IPS-NIHi11 (cell line): ENCODE results near the gene NAP1L4.

ENCODE experiments used
- DNase-seq: peaks from one replicate; pipeline ENCODE4 v3.0.0; 2012; ENCODE audit warnings: mixed read lengths, low spot score

NAP1L4 gene

DNA sequence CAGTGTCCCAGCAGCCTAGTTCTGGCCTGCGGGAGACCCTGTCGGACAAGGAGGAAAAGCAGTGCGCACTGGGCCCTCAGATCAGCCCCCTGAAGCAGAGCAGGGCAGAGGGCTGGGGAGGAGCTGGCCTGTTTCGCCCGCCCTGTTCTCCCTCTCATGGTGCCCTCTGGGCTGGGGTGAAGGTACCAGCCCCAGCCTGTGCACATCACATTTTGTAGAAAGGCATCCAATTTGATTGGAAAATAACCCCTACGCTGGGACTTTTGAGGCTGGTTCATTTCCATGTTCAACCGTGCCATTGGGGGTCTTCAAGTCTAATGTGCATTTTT is 832 bp upstream of the NAP1L4 start:
- DNase-seq, result no peak

DNA sequence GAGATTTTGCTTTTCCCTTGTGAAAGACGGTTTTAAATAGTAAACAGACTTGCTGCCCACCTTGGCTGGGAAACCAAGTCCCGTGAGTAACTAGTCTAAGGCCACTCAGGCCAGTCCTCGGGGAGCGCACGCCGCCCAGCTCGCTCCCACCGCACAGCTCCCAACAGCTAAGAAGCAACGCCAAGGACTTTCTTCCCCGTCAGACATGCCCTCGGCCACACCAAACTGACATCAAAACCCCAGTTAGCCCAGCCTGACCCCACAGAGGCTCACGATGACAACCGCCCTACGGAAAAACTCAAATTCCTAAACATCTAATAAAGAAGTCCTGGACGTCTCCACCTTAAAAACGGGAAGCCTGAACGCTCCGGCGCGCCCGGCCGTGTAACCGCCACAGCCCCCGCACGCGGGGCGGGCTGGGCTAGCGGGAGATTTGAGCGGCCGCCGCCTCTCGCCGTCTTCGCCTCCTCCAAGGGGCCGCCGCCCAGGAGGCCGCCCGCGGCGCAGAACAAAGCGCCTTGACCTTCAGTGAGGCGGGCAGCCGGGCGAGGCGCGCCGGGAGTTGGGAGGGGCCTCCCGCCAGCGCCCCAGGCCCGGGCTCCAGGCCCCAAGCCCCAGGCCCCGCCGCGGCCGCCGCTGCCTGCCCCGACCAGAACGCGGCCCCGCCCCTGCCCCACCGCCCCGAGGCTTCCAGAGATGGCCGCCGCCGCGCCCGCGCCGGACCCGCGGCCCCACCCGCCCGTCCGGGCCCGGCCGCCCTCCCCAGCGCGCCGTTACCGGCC is 486 bp downstream of the NAP1L4 start:
- peak; percentile 84 for DNase-seq

DNA sequence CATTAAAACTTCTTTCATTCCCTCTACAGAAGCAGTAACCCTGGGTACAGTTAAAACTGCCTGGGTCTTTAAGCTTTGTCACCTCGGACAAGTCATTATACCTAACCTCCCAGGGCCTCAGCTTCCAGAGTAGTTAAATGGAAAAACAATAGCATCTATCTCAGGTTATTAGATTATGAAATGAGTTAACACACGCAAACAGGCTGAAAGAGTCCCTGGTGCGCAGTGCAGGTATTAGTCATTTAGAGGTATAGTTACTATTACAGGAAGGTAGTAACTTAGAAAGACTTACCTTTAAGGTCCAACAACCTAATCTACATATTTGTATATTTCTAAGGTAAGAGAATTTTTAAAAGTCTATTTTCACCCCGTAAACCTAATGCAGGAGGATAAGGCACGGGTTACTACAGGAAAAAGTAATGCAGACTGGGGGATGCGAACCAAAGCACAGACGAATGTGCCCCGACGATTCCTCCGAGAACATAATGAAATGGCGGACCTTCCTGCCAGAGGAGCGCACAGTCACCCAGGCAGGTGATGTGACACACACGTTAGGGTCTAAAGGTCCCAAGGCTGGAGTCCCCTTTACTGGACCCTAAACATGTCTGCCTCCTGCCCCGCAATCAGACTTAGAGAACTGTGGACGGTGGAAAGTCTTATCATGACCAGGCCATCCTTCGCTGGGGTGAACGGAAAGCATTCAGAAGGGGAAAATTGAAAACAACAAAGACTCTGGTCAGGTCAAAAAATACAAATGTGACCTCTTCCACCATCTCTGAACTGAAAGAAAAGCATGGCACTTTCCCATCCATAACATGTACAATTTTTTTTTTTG is 1.3 kb downstream of the NAP1L4 start:
- no peak for DNase-seq

DNA sequence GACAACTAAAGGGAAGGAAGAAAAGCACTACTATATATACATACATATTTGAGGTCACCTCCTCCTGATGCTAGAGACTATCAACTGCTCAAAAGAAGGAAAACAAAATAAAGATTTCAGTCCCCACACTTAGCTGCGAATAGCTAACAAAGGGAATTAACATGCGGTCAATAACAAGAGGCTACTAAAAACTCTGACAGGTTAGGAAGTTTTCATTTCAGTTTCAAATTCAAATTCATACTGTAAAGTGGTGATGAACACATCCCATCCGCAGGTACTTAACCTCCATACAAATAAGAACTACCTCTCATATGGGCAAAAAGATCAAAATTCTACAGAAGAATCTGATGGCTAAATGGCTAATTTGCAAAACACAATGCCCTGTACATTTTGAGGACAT is 2.6 kb downstream of the NAP1L4 start:
- DNase-seq, result no peak

DNA sequence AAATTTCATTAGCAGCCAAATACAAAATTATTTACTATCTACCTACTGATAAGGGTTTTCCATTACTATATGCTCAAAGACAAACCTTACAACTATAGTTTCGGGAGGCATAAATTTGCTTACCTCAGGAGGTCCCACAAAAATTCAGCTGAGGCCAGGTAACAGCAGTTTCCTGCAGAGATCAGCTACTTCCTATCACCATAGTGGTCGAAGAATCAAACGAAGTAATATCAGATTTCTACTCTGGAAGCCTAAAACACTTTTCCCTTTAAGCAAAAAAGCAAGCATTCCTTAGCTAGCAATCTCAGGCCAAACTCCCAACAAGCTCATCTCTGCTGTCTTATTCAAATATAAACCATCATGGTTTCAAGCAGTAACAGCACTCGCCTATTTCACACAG is 3.1 kb downstream of the NAP1L4 start:
- no peak for DNase-seq

DNA sequence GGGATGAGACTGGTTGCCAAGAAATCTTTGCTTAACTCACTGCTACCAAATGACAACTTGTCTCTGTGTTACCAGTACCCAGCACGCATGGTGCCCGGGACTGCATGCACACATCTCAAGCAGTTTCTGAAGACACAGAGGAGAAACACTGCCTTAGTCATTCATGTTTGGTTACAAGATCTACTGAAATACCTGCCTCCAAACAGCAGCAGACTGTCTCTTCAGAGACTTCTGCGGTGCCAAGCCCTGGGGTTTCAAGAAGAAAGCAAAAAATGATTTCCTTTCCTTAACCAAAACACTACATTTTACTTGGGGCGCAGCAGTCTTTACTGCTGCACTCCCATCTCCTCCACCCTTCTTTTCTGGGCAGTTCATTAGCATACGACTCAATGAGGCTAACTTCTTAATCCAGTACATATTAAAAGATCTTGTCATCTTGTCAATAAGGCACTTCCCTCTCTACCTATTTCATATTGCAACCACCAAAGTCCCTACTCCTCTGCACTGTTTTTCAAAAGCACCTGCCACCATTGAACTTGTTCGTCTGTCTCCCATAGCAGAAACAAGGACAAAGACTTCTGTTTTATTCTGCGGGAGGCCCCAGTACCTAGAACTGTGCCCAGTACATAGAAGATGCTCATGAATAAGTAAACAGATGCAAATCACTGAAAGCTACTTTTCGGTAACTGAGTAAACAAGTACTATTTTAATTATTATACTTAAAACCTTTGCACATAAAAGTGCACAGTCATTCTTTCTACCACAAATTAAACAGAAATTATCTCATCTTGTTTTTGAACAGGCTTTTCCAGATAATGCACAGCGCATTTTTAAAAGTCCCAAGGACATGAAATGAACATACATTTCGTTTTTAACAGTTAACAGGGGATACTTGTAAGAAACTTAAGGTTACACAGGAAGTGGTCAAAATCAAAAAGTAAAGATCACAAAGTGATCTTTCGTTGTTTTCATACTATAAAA is 4.0 kb downstream of the NAP1L4 start:
- no peak for DNase-seq

DNA sequence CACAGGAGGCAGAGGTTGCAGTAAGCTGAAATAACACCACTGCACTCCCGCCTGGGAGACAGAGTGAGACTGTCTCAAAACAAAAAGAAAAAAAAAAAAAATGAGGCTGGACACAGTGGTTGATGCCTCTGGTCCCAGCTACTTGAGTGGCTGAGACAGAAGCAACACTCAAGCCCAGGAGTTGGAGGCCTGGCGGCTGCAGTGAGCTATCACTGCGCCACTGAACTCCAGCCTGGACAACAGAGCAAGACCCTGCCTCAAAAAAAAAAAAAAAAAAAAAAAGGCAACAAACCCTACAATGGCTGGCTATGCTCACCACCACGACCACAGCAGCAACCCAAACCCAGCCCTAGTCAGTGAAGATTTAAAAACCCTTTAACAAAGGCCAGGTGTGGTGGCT is 8.2 kb downstream of the NAP1L4 start:
- no peak for DNase-seq

DNA sequence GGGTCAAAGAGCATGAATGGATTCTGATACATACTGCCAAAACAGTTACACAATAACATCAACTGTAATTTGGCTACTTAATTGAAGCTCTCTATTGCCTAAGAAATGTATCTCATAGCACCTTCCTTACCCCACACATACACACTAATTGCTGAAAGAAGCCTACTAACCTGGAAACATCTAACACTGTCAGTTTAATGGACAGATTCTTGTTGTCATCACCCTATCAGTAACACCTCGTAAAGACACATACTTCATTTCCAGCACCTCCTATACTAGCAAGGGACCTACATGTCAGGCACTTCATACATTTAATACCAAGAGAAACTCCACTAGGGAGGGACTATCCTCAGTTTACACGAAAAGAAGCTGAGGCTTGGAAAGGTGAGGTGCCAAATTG is 9.9 kb downstream of the NAP1L4 start:
- no peak for DNase-seq

DNA sequence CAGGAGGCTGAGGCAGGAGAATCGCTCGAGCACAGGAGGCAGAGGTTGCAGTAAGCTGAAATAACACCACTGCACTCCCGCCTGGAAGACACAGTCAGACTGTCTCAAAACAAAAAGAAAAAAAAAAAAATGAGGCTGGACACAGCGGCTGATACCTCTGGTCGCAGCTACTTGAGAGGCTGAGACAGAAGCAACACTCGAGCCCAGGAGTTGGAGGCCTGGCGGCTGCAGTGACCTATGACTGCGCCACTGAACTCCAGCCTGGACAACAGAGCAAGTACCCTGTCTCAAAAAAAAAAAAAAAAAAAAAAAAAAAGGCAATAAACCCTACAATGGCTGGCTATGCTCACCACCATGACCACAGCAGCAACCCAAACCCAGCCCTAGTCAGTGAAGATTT is 11.0 kb downstream of the NAP1L4 start:
- DNase-seq, result no peak

DNA sequence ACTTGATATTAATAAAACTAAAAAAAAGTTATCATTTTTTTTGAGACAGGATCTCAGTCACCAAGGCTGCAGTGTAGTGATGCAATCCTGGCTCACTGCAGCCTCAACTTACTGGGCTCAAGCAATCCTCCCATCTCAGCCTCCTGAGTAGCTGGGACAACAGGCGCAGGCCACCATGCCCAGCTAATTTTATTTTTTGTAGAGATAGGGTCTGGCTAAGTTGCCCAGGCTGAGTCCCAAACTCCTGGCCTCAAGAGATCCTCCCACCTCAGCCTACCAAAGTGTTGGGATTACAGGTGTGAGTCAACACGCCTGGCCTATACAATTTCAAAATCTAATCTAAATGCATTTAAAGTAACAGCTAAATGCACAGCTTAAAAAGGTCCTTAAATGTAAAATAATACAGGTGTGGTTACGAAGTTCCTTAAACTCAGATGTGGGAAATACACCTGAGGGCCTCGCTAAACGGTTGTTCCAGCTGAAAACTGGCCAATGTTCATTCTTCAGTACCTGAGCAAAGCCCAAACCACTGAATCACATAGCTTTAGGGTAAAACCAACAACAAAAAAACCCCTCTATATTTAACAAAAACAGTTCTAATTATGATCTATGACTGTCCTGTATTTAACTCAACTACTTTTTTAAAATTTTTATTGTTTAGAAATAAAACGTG is 11.8 kb downstream of the NAP1L4 start:
- no peak for DNase-seq

DNA sequence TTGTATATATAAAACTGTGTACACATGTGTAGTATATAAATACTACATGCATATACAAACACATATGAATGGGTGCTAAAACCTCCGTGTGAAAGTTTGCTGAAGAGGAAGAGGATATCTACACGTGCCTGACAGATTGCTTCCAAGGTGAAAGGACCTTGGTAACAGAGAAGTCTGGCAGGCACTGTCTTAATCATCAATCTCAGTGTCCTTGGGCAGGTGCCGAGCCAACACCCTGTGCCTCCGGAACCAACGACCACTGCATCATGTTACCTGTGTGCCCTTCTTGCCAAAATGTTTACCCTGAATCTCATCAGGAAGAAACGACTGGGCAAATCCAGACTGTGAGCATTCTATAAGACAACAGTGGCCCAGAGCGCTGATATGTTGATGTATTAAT is 15.0 kb downstream of the NAP1L4 start:
- no peak for DNase-seq

DNA sequence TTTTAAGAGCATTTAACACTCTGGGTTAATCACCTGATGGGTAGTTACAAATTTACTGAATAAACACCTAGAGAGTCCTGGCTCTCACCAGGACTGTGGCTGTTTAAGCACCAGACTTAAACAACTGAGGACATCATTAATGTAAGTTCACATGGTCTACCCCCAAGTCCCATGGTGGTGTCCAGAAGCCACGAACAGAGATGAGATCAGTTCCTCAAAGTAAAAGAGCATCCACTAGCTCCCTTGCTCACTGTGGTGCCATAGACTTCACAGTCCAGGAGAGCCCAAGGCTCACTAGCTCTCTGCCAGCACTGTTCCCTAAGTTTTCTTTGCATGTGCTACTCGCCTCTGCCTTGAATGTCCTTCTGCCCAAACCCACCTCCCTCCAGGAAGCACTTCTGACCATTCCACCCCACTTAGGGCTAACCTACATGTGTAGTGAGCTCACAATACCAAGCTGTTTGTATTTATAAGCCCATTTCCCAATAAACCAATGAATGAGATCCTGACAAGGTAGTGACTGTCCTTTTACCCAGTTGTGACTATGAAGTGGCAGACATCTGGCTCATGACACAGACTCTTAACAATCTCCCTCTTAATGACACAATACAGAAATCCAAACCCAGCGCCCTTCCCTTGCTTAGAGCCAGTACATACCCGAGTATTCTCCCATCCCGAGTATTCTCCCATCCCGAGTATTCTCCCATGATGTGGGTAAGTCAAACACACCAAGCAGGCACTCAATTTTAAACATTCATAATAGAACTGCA is 15.7 kb downstream of the NAP1L4 start:
- no peak for DNase-seq

DNA sequence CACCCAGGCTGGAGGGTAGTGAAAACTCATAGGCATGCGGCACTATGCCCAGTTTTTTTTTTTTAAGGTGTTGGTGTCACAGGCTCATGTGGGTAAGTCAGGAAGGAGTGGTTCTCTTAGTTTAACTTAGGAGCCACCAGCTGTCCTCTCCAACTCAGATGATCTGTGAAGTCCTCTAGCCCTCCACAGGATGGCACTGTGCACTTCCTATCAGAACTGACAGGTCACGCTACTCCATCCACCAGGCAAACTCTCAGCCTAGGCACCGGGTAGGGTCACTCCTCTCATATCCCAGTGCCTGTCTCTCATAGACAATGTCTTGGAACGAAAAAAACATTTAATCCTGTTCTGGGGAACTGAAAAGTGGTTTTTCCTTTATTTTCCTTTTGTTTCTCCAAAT is 16.5 kb downstream of the NAP1L4 start:
- DNase-seq, result peak; percentile 47

DNA sequence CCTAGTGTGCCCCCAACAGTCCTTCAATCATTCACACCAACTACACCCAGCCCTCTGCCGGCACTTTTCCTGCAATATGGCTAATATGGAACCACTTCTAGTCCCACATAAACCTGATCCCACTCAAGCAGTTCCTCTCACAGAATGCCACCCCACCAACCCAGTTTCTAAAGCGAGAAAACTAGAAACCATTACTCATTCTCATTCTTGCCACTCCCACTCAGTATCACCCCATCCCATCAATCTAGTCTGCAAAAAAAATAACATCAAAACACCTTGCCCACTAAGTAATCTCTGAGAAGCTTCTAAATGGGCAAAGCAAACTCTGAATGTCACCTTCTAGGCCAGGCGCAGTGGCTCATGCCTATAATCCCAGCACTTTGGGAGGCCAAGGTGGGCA is 17.9 kb downstream of the NAP1L4 start:
- DNase-seq, result no peak

DNA sequence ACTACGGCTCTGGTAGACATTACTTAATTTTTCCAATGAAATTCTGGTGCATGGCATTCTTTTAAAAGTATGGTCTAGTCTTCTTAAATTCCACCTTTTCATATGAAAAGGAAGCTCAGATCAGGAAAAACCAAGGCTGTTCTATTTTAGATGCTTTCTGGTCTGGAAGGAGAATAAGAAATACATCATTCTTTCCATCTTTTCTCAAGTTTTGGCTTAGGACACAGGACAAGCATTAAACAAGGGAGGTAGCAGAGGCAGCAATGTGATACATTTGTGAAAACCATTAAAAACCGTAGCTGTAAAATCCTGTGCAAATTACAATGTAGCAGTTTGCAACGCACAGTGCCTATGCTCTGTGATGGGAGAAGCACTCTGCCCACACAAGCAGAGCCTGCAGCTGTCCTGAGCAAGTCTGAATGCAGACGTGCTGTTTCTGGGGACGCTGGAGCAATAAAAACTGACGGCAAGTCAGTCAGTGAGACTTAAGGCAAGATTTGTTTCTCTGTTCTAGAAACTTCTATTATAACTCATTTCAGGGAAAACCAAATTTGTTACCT is 23.7 kb downstream of the NAP1L4 start:
- DNase-seq, result no peak

DNA sequence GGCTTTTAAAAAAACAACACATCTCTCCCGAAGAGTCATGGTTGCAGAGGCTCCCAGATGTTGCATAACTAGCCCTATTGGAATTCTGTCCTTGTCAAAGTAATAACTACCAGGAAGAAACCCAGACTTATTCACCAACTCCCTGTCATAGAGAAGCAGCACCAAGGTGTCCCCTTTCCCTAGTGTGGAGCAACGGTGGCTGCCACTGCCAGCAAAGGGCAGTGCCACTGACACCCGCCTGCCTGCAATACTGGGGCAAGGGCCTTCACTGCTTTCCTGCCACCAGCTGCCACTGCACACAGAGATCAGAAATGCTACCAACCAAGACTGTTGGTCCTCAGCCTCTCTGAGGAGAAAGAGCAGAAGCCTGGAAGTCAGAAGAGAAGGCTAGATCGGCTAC is 27.3 kb downstream of the NAP1L4 start:
- DNase-seq, result no peak

DNA sequence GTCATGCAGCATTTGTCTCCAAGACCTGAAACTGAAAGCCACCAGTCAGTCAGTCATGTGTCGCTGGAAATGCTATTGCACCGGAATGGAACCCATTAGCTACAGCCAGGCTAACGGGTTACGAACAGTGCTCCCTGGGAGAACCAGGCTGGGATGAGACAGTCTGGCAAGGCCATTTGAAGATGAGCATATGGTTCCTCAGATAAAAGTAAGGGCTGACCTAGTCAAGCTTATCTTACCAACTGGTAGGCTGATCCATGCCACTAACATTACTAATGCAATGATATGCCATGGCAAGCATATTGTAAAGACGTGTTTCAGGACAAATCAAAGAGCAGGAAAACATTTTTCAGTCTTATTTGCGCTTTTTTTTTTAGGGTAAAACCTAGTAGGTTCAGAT is 28.4 kb downstream of the NAP1L4 start:
- DNase-seq, result no peak

DNA sequence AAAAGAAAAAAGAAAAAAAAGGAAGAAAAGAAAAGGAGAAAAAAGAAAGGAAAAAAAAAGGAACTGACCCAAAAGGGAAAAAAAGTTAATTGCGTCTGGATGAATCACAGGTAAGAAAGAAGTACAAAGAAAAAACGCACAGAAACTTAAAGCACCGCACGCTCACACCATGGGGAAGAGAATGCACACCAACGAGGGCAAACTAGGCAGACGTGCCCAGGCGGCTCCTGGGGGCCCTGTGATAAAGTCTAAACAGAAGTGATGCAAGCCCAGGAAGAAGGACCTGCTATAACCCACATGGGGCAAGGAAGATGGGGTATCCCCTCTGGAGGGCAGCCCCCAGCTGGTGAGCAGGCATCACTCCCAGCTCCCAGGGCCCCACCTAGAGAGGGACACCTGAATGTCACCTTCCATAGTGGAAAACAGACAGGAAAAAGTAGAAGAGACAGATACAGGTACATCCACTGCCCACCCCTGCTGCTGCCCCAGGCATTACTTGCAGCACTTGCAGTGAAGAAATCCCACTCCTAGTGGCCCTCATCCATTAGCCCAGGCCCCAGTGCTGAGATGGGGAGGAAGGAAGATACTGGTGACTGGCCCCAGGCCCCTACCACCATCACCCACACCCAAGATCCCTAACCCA is 28.9 kb downstream of the NAP1L4 start:
- no peak for DNase-seq

DNA sequence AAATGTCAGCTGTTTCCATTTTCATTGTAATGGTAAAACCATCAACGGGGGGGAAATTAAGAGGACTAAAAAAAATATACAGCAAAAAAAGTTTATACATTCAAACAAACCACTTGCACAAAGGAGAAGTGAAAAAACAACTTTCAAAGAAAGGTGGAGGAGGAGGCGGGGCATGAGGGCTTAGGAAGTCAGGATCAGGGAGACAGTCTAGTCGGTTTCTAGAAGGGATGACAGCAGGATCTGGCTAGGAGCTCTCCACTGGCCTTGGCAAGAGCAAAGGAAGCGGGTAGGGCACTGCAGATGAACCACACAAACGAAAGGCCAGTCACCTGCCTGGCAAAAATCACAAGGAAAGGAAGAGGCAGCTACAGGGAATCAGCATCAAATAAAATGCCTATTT is 31.0 kb downstream of the NAP1L4 start:
- no peak for DNase-seq

DNA sequence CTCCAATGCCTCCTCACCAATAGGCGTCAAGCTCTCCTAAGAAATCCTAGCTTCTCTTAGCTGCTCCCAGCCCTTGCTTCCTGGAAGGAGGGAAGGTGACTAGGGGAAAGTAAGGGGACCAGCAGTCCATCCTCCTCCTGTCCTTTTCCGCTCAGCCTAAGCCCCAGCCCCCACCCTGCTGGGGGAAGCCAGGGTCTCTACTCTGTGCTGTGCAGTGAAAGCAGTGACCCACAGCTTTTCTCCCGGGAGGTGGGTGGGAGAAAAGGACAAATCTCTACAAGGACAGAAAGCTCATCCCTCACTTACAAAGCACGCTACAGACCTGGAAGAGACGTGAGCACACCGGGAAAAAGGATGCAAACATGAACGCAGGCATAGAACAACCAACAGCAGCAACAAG is 32.0 kb downstream of the NAP1L4 start:
- DNase-seq, result no peak
